Measurements from ENCODE around the gene GJC1.
A peak's percentile ranks its signal among the peaks of the same experiment; 100 is the strongest.

The GJC1 gene

GRCh38 chr17:44794851-44795413 is 35.2 kb downstream of the GJC1 start:
- no peak for TF ChIP-seq CTCF (IDR thresholded peaks at IDR 0.05; ENCODE audit: insufficient read depth, low read depth, low read length, missing control alignments)
- DNase-seq (ENCODE audit: low read depth) = peak; percentile 89
- H3K4me3 ChIP-seq (ENCODE audit: low read length) = no peak overlapping the region

- no peak for TF ChIP-seq CTCF (IDR thresholded peaks at IDR 0.05; ENCODE audit: insufficient read depth, low read depth, low read length, missing control alignments)
- DNase-seq (ENCODE audit: low read depth) = no peak
- H3K4me3 ChIP-seq (ENCODE audit: low read length) = no peak overlapping the region
Measured at GRCh38 chr17:44793885-44794842, 35.9 kb downstream of the GJC1 start.

GRCh38 chr17:44792276-44792675 is 37.8 kb downstream of the GJC1 start:
- peak; percentile 52 for DNase-seq (ENCODE audit: low read depth)
- H3K4me3 ChIP-seq (ENCODE audit: low read length) = no peak overlapping the region
- no peak for TF ChIP-seq CTCF (IDR thresholded peaks at IDR 0.05; ENCODE audit: insufficient read depth, low read depth, low read length, missing control alignments)

GRCh38 chr17:44788139-44788538 is 41.9 kb downstream of the GJC1 start:
- peak; percentile 14 for DNase-seq (ENCODE audit: low read depth)
- TF ChIP-seq CTCF (IDR thresholded peaks at IDR 0.05; ENCODE audit: insufficient read depth, low read depth, low read length, missing control alignments) = no peak
- no peak overlapping the region for H3K4me3 ChIP-seq (ENCODE audit: low read length)

- no peak overlapping the region for H3K4me3 ChIP-seq (ENCODE audit: low read length)
- no peak for DNase-seq (ENCODE audit: low read depth)
- TF ChIP-seq CTCF (IDR thresholded peaks at IDR 0.05; ENCODE audit: insufficient read depth, low read depth, low read length, missing control alignments) = no peak
Measured at GRCh38 chr17:44787271-44787940, 42.7 kb downstream of the GJC1 start.

GRCh38 chr17:44786551-44787081 is 43.5 kb downstream of the GJC1 start:
- H3K4me3 ChIP-seq (ENCODE audit: low read length) = no peak overlapping the region
- TF ChIP-seq CTCF (IDR thresholded peaks at IDR 0.05; ENCODE audit: insufficient read depth, low read depth, low read length, missing control alignments) = no peak
- no peak for DNase-seq (ENCODE audit: low read depth)

Measured in epithelial cell of esophagus (primary cell).